NCI-H345 (cell line): Measurements from ENCODE around the gene WDR12.
"Not testable (repeated sequence)": the region's sequence is repeated elsewhere in the genome, so short reads cannot be mapped to it uniquely, and the experiment has no call there.

Experiments used
- DNase-seq: peaks from one replicate; lab custom pipeline; 2025; lab: John Stamatoyannopoulos, UW

The WDR12 gene

GRCh38 chr2:202911512-202912341, at the start of gene WDR12, which contains the start of gene CARF:
Gene WDR12, minus strand, starts transcription at chr2:202911673. Its CDS starts 197 bp downstream, at chr2:202911476.
Gene CARF, plus strand, starts transcription at chr2:202912275. Its CDS starts 29,628 bp downstream, at chr2:202941903.
- DNase-seq: peak; percentile 94

GRCh38 chr2:202960524-202960923, 49.1 kb upstream of the WDR12 start:
- DNase-seq: no peak

- no peak for DNase-seq
These were observed 39.1 kb upstream of the WDR12 start for GRCh38 chr2:202950592-202950991.

- not testable (repeated sequence) for DNase-seq
These were observed 37.9 kb upstream of the WDR12 start for GRCh38 chr2:202949333-202949732.

GRCh38 chr2:202945497-202945896, 34.0 kb upstream of the WDR12 start:
- no peak for DNase-seq

- no peak for DNase-seq
These were observed 33.3 kb upstream of the WDR12 start for GRCh38 chr2:202944816-202945215.

- no peak for DNase-seq
These were observed 32.9 kb upstream of the WDR12 start for GRCh38 chr2:202944408-202944807.

GRCh38 chr2:202941771-202942170, 30.3 kb upstream of the WDR12 start:
- no peak for DNase-seq

GRCh38 chr2:202938960-202939359, 27.5 kb upstream of the WDR12 start:
- no peak for DNase-seq

GRCh38 chr2:202934456-202934855, 23.0 kb upstream of the WDR12 start:
- DNase-seq: no peak

- no peak for DNase-seq
These were observed 22.5 kb upstream of the WDR12 start for GRCh38 chr2:202933958-202934357.

- no peak for DNase-seq
These were observed 21.7 kb upstream of the WDR12 start for GRCh38 chr2:202933139-202933510.

- no peak for DNase-seq
These were observed 21.1 kb upstream of the WDR12 start for GRCh38 chr2:202932425-202933138.

GRCh38 chr2:202918860-202919259, 7.4 kb upstream of the WDR12 start:
- DNase-seq: no peak

- DNase-seq: not testable (repeated sequence)
These were observed 1.1 kb upstream of the WDR12 start for GRCh38 chr2:202912342-202913201.

GRCh38 chr2:202911203-202911511, 316 bp downstream of the WDR12 start:
- DNase-seq: no peak

- no peak for DNase-seq
These were observed 775 bp downstream of the WDR12 start for GRCh38 chr2:202910698-202911097.

GRCh38 chr2:202910250-202910649, 1.2 kb downstream of the WDR12 start:
- not testable (repeated sequence) for DNase-seq

GRCh38 chr2:202909394-202910192, 1.9 kb downstream of the WDR12 start:
- no peak for DNase-seq

GRCh38 chr2:202908186-202908585, 3.3 kb downstream of the WDR12 start:
- DNase-seq: no peak

- not testable (repeated sequence) for DNase-seq
These were observed 6.0 kb downstream of the WDR12 start for GRCh38 chr2:202905507-202905906.

- no peak for DNase-seq
These were observed 26.3 kb downstream of the WDR12 start for GRCh38 chr2:202885190-202885589.
